Measurements from ENCODE around the gene COL1A2.

DNA sequence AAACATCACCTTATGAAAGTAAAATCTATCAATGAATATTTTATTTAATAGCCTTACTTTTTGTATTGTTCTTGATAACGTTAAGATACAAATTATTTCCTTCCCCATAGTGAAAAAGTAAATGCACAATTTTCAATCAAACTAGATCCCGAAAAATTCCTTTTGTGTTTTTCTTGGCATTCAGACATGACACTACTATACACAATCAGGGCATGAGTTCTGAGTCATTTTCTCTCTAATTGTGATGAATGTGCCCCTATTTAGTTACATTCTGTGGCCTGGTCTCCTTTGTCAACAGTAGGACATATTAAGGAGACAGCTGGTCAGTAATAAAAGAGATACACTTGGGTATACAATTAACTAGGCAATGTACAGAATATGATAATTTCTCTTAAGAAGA, 19.8 kb downstream of the COL1A2 start:
- TF ChIP-seq, protein P1, sequence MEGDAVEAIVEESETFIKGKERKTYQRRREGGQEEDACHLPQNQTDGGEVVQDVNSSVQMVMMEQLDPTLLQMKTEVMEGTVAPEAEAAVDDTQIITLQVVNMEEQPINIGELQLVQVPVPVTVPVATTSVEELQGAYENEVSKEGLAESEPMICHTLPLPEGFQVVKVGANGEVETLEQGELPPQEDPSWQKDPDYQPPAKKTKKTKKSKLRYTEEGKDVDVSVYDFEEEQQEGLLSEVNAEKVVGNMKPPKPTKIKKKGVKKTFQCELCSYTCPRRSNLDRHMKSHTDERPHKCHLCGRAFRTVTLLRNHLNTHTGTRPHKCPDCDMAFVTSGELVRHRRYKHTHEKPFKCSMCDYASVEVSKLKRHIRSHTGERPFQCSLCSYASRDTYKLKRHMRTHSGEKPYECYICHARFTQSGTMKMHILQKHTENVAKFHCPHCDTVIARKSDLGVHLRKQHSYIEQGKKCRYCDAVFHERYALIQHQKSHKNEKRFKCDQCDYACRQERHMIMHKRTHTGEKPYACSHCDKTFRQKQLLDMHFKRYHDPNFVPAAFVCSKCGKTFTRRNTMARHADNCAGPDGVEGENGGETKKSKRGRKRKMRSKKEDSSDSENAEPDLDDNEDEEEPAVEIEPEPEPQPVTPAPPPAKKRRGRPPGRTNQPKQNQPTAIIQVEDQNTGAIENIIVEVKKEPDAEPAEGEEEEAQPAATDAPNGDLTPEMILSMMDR (IDR thresholded peaks at IDR 0.05), result no peak
- TF ChIP-seq EZH2phosphoT487 (IDR thresholded peaks at IDR 0.05) (no peak), EZH2 (IDR thresholded peaks at IDR 0.05) (no peak)
